Glutamatergic neuron (in vitro differentiated cells): Measurements from ENCODE around the gene UGT1A10. TPM values are rescaled to one million over a fixed set of nuclear protein-coding genes. Genes with fewer than 3 reads are reported as not detected.

Experiments
- DNase-seq: peaks from one replicate; pipeline ENCODE4 v3.0.0; 2022
- H3K27ac Mint-ChIP-seq: one replicate; pipeline ENCODE4 v1.8.0; 2020; ENCODE audit warnings: mild to moderate bottlenecking, mixed read lengths, inconsistent platforms; ENCODE audit not compliant: unreplicated experiment
- H3K27me3 Mint-ChIP-seq: one replicate; pipeline ENCODE4 v1.8.0; 2020; ENCODE audit warnings: mild to moderate bottlenecking, moderate library complexity, mixed read lengths, inconsistent platforms; ENCODE audit not compliant: unreplicated experiment
- H3K36me3 Mint-ChIP-seq: one replicate; pipeline ENCODE4 v1.8.0; 2020; ENCODE audit warnings: mild to moderate bottlenecking, mixed read lengths, inconsistent platforms; ENCODE audit not compliant: unreplicated experiment
- H3K4me1 Mint-ChIP-seq: one replicate; pipeline ENCODE4 v1.8.0; 2020; ENCODE audit warnings: mild to moderate bottlenecking, low read depth, mixed read lengths, inconsistent platforms; ENCODE audit not compliant: unreplicated experiment
- H3K4me3 Mint-ChIP-seq: one replicate; pipeline ENCODE4 v1.8.0; 2020; ENCODE audit warnings: mild to moderate bottlenecking, mixed read lengths, inconsistent platforms; ENCODE audit not compliant: unreplicated experiment
- H3K9me3 Mint-ChIP-seq: one replicate; pipeline ENCODE4 v1.8.0; 2020; ENCODE audit warnings: mild to moderate bottlenecking, moderate library complexity, mixed read lengths, inconsistent platforms; ENCODE audit not compliant: unreplicated experiment
- total RNA-seq: library from RNA; stranded (reverse); fragmentation: NEBNext Ultra II Directional; extraction: Animal tissue kit (Norgen Biotek cat#: 25700); gene quantifications from one replicate; pipeline ENCODE4 v1.2.1, GENCODE V29; 2021; ENCODE audit not compliant: unreplicated experiment
- TF ChIP-seq, protein P1 (sequence below): fragments of 200-600 bp; sonication (generic); IDR thresholded peaks from one replicate; pipeline ENCODE4 v1.5.0; 2021; ENCODE audit not compliant: partially characterized antibody, unreplicated experiment

The UGT1A10 gene
- total RNA-seq, 1 donor from 2014 or later: not detected

DNA sequence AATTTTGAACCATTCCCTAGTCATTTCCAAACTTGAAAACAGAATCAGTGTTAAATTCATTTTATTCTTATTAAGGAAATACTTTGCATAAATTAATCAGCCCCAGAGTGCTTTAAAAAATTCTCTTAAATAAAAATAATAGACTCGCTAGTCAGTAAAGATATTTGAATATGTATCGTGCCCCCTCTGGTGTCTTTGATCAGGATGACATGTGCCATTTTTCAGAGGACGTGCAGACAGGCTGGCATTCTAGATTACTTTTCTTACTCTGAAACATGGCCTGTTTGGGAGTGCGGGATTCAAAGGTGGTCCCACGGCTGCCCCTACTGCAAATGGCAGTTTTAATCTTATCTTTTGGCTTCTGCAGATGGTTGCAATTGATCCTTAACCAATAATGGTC, 136.3 kb downstream of the UGT1A10 start:
- TF ChIP-seq, protein P1, sequence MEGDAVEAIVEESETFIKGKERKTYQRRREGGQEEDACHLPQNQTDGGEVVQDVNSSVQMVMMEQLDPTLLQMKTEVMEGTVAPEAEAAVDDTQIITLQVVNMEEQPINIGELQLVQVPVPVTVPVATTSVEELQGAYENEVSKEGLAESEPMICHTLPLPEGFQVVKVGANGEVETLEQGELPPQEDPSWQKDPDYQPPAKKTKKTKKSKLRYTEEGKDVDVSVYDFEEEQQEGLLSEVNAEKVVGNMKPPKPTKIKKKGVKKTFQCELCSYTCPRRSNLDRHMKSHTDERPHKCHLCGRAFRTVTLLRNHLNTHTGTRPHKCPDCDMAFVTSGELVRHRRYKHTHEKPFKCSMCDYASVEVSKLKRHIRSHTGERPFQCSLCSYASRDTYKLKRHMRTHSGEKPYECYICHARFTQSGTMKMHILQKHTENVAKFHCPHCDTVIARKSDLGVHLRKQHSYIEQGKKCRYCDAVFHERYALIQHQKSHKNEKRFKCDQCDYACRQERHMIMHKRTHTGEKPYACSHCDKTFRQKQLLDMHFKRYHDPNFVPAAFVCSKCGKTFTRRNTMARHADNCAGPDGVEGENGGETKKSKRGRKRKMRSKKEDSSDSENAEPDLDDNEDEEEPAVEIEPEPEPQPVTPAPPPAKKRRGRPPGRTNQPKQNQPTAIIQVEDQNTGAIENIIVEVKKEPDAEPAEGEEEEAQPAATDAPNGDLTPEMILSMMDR: no peak
- DNase-seq: no peak
- H3K9me3 Mint-ChIP-seq: no peaks in the 10 kb centered on the region
- no peaks in the 10 kb centered on the region for H3K4me1 Mint-ChIP-seq
- H3K36me3 Mint-ChIP-seq: peaks cover 12% of the 10 kb centered on the region
- no peak overlapping the region for H3K4me3 Mint-ChIP-seq
- H3K27me3 Mint-ChIP-seq: no peaks in the 10 kb centered on the region
- H3K27ac Mint-ChIP-seq: no peak overlapping the region

DNA sequence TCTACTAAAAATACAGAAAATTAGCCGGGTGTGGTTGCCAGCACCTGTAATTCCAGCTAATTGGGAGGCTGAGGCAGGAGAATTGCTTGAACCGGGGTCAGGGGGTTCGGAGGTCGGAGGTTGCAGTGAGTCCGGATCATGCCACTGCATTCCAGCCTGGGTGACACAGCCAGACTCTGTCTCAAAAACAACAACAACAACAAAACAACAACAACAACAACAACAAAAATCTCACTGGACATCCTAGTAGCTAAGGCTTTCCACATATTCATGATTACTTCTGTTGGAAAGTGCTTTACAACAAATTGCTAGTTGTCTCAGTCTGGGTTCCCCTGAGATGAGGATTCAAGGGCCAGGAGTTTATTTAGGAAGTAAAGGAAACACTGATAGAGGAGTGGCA, 137.6 kb downstream of the UGT1A10 start:
- TF ChIP-seq, protein P1: no peak
- Mint-ChIP-seq H3K4me1 (no peaks in the 10 kb centered on the region), H3K27ac (no peak overlapping the region), H3K27me3 (peaks cover 1% of the 10 kb centered on the region), H3K9me3 (no peaks in the 10 kb centered on the region), H3K36me3 (peaks cover 17% of the 10 kb centered on the region), H3K4me3 (no peak overlapping the region)
- DNase-seq: no peak

GRCh38 chr2:233775414-233775813, 139.2 kb downstream of the UGT1A10 start:
- peaks cover 1% of the 10 kb centered on the region for H3K27me3 Mint-ChIP-seq
- DNase-seq: no peak
- H3K4me1 Mint-ChIP-seq: no peaks in the 10 kb centered on the region
- H3K36me3 Mint-ChIP-seq: peaks cover 17% of the 10 kb centered on the region
- no peak overlapping the region for H3K4me3 Mint-ChIP-seq
- H3K9me3 Mint-ChIP-seq: no peaks in the 10 kb centered on the region
- TF ChIP-seq, protein P1: no peak
- H3K27ac Mint-ChIP-seq: no peak overlapping the region

DNA sequence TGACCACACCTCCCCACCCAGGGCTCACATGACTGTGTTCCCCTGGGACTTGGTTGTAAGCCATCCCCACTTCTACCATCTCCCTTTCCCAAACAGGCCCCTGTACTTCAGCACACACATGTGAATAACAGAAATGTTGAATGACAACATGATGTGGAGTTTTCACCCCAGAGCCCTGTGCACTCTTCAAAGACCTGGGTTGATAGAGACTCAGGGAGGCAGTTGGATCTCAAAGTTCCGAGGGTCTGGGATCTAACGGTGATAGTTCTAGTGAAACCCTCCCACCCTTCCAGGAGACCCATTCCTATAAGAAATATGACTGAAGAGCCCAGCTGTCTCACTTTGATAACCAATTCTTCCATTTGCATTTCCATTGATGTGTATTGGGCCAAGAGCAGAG, 141.8 kb downstream of the UGT1A10 start, which contains the start of gene MROH2A:
Gene MROH2A, plus strand, starts transcription at position 301 of the 400 bp plus-strand sequence. CDS start 1,029 bp downstream, outside the sequence.
- Mint-ChIP-seq H3K4me3 (no peak within 1 kb of the TSS), H3K36me3 (peaks cover 17% of the 10 kb centered on the region), H3K4me1 (no peaks in the 10 kb centered on the region), H3K9me3 (no peaks in the 10 kb centered on the region), H3K27ac (no peak within 1 kb of the TSS), H3K27me3 (peaks cover 1% of the 10 kb centered on the region)
- TF ChIP-seq, protein P1: no peak
- DNase-seq: no peak

DNA sequence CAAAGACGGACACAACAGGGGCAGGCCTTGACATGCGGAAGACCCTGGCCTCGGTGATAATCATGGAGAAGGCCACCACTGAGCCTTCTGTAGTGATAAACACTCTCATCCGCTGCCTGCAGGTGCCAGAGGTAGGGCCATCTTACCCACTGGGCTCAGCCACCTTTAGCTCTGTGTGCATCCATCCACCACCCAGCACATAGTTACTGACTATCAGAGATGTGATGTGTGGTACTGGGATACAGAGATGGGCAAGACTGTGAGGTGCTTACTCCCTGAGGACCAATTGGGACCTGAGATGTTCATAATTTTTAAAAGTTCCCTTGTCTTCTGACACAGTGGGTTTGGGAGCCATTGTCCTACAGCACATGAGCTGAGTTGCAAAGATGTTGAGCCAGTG, 143.5 kb downstream of the UGT1A10 start:
- Mint-ChIP-seq H3K27me3 (peaks cover 1% of the 10 kb centered on the region), H3K4me1 (no peaks in the 10 kb centered on the region), H3K9me3 (no peaks in the 10 kb centered on the region), H3K27ac (no peak overlapping the region), H3K36me3 (peaks cover 17% of the 10 kb centered on the region), H3K4me3 (no peak overlapping the region)
- TF ChIP-seq, protein P1: no peak
- no peak for DNase-seq
